Liver (tissue), 9 donors: ENCODE data around the gene NR2C1. TPM values are rescaled to one million over a fixed set of nuclear protein-coding genes. Genes with fewer than 3 reads are reported as not detected.

Source experiments
- DNase-seq: peaks from one replicate; pipeline ENCODE4 v3.0.0-alpha.2; 2017; ENCODE audit warnings: low spot score
- H3K27ac ChIP-seq, 2 donors: one replicate each; pipeline ENCODE4 v1.7.0; 2013; ENCODE audit warnings: inconsistent platforms in 2 of 2, low read length in 2 of 2, control low read depth in 1 of 2, low read depth in 1 of 2, mild to moderate bottlenecking in 1 of 2
- H3K27me3 ChIP-seq, 4 donors: one replicate each; pipeline versions ENCODE4 v1.6.1 to v1.7.0; 2013; ENCODE audit warnings: low read length in 3 of 4, inconsistent platforms in 1 of 4, mild to moderate bottlenecking in 1 of 4, moderate library complexity in 1 of 4; ENCODE audit not compliant: control insufficient read depth in 4 of 4, insufficient read depth in 4 of 4
- H3K36me3 ChIP-seq, 4 donors: one replicate each; pipeline versions ENCODE4 v1.6.1 to v1.7.0; 2013; ENCODE audit warnings: low read length in 3 of 4, mild to moderate bottlenecking in 3 of 4, low read depth in 1 of 4, moderate library complexity in 1 of 4; ENCODE audit not compliant: control insufficient read depth in 4 of 4, insufficient read depth in 3 of 4
- H3K4me1 ChIP-seq, 4 donors: one replicate each; pipeline versions ENCODE4 v1.6.1 to v1.7.0; 2013; ENCODE audit warnings: low read length in 3 of 4, mild to moderate bottlenecking in 3 of 4, moderate library complexity in 1 of 4; ENCODE audit not compliant: control insufficient read depth in 4 of 4, insufficient read depth in 4 of 4
- H3K4me3 ChIP-seq, 3 donors: one replicate each; pipeline versions ENCODE4 v1.6.1 to v1.7.0; 2013; ENCODE audit warnings: low read length in 3 of 3, control low read depth in 1 of 3, low read depth in 1 of 3, mild to moderate bottlenecking in 1 of 3
- H3K9ac ChIP-seq, 2 donors: one replicate each; pipeline ENCODE4 v1.7.0; 2013; ENCODE audit warnings: low read length in 2 of 2, mild to moderate bottlenecking in 2 of 2, moderate library complexity in 2 of 2, control low read depth in 1 of 2, low read depth in 1 of 2
- H3K9me3 ChIP-seq, 4 donors: one replicate each; pipeline versions ENCODE4 v1.6.1 to v1.7.0; 2013; ENCODE audit warnings: low read length in 3 of 4; ENCODE audit not compliant: control insufficient read depth in 4 of 4
- ATF3 ChIP-seq: IDR thresholded peaks from 2 replicates; pipeline ENCODE4 v1.6.1; 2016; ENCODE audit warnings: antibody characterized with exemption
- CTCF ChIP-seq: fragments of 150-350 bp; IDR thresholded peaks from 2 replicates; pipeline ENCODE4 v1.5.1; 2017; ENCODE audit warnings: improper control_type of control experiment, low read depth, low read length; ENCODE audit not compliant: missing input control
- EGR1 ChIP-seq, 2 donors: IDR thresholded peaks; 2 replicates each; pipeline ENCODE4 v1.6.1; 2016 to 2018; ENCODE audit warnings: antibody characterized with exemption in 2 of 2, low read depth in 2 of 2
- FOXA1 ChIP-seq: IDR thresholded peaks from 2 replicates; pipeline ENCODE4 v1.6.1; 2016; ENCODE audit warnings: antibody characterized with exemption
- GABPA ChIP-seq, 2 donors: IDR thresholded peaks in 1 of 2; conservative IDR thresholded peaks in 1 of 2; 2 replicates each; pipeline ENCODE4 v1.6.1; 2016; ENCODE audit warnings: antibody characterized with exemption in 2 of 2, mild to moderate bottlenecking in 1 of 2, moderate library complexity in 1 of 2
- HNF4A ChIP-seq, 2 donors: conservative IDR thresholded peaks; 2 replicates each; pipeline ENCODE4 v1.6.1; 2016; ENCODE audit warnings: antibody characterized with exemption in 2 of 2, mild to moderate bottlenecking in 2 of 2
- HNF4G ChIP-seq: IDR thresholded peaks from 2 replicates; pipeline ENCODE4 v1.6.1; 2016; ENCODE audit warnings: antibody characterized with exemption
- JUND ChIP-seq, 2 donors: IDR thresholded peaks; 2 replicates each; pipeline ENCODE4 v1.6.1; 2016; ENCODE audit warnings: antibody characterized with exemption in 2 of 2
- MAX ChIP-seq: IDR thresholded peaks from 2 replicates; pipeline ENCODE4 v1.6.1; 2016; ENCODE audit warnings: antibody characterized with exemption
- NR2F2 ChIP-seq: IDR thresholded peaks from 2 replicates; pipeline ENCODE4 v1.6.1; 2016; ENCODE audit warnings: antibody characterized with exemption
- RAD21 ChIP-seq, 2 donors: IDR thresholded peaks; 2 replicates each; pipeline ENCODE4 v1.6.1; 2016; ENCODE audit warnings: antibody characterized with exemption in 2 of 2, mild to moderate bottlenecking in 2 of 2
- REST ChIP-seq: IDR thresholded peaks from 2 replicates; pipeline ENCODE4 v1.6.1; 2016; ENCODE audit warnings: antibody characterized with exemption, mild to moderate bottlenecking
- RXRA ChIP-seq, 2 donors: IDR thresholded peaks; 2 replicates each; pipeline ENCODE4 v1.6.1; 2017 to 2018; ENCODE audit warnings: antibody characterized with exemption in 2 of 2, mild to moderate bottlenecking in 1 of 2
- TAF1 ChIP-seq: conservative IDR thresholded peaks from 2 replicates; pipeline ENCODE4 v1.6.1; 2016; ENCODE audit warnings: antibody characterized with exemption, mild to moderate bottlenecking
- YY1 ChIP-seq: IDR thresholded peaks from 2 replicates; pipeline ENCODE4 v1.6.1; 2016; ENCODE audit warnings: antibody characterized with exemption, mild to moderate bottlenecking
- ZBTB33 ChIP-seq: IDR thresholded peaks from 2 replicates; pipeline ENCODE4 v1.6.1; 2016; ENCODE audit warnings: antibody characterized with exemption
- WGBS: extraction: QIAGEN DNeasy Blood & Tissue Kit; methylation state at CpG from one replicate; pipeline ENCODE4 v1.1.7; 2013; 5-methylcytosine and 5-hydroxymethylcytosine counted together
- polyA plus RNA-seq, 2 donors: library from polyadenylated mRNA; stranded (reverse) in 1 of 2; unstranded in 1 of 2; fragments of 200-250 nt in 1 of 2; fragments of >200 nt in 1 of 2; fragmentation: Nextera tagmentation in 1 of 2; extraction: Ambion mirVana in 1 of 2; gene quantifications; one replicate each; pipeline versions ENCODE4 v1.2.1 to v1.2.3, GENCODE V29; 2013 to 2015
- total RNA-seq, 2 donors: library from RNA; depleted of rRNA; stranded (reverse); fragments of >200 nt; gene quantifications; one replicate each; pipeline ENCODE4 v1.2.3, GENCODE V29; 2014
- donor health status: healthy.
- donor health status: healthy.
- donor health status: healthy.
- donor health status: healthy.
- donor health status: healthy.

NR2C1 gene
- total and polyA plus RNA-seq, 4 donors, result 8.3 to 32.0 (median 21.0) TPM

- H3K9ac ChIP-seq, result peak overlapping the region; percentile 47 to 81
- TF ChIP-seq REST, result no peak
- TF ChIP-seq ATF3, result no peak
- TF ChIP-seq RAD21 (IDR thresholded peaks at IDR 0.05), result no peak
- no peak for TF ChIP-seq HNF4A (conservative IDR thresholded peaks at IDR 0.05)
- no peak for TF ChIP-seq MAX
- TF ChIP-seq FOXA1, result no peak
- no peak for TF ChIP-seq RXRA (IDR thresholded peaks at IDR 0.05)
- no peak for TF ChIP-seq NR2F2
- TF ChIP-seq CTCF, result no peak
- TF ChIP-seq YY1, result no peak
- no peak for TF ChIP-seq JUND (IDR thresholded peaks at IDR 0.05)
- no peak for TF ChIP-seq TAF1
- no peak for TF ChIP-seq HNF4G
- no peak for TF ChIP-seq GABPA (IDR thresholded peaks at IDR 0.05 in 1 of 2, conservative IDR thresholded peaks at IDR 0.05 in 1 of 2)
- TF ChIP-seq ZBTB33, result no peak
- no peaks in the 10 kb centered on the region for H3K27me3 ChIP-seq
- 28% methylated on average over 3 of the region's 3 CpGs for WGBS
- peaks cover 0 to 2% (median 0%) of the 10 kb centered on the region in 4 donors for H3K36me3 ChIP-seq
- H3K9me3 ChIP-seq, result peaks cover 0 to 1% (median 0%) of the 10 kb centered on the region in 4 donors
- peak overlapping the region; percentile 87 to 98 (median 90) for H3K4me3 ChIP-seq
- H3K4me1 ChIP-seq, result peaks cover 0 to 10% (median 8%) of the 10 kb centered on the region in 4 donors
- H3K27ac ChIP-seq, result peak overlapping the region in 1 of 2 donors; percentile 68
- no peak for DNase-seq
Observed at GRCh38 chr12:95002754-95003153, 70.7 kb downstream of the NR2C1 start.

- no peak for DNase-seq
- WGBS, result 61% methylated on average over 4 of the region's 4 CpGs
- no peak for TF ChIP-seq JUND (IDR thresholded peaks at IDR 0.05)
- no peak for TF ChIP-seq TAF1
- no peak for TF ChIP-seq RAD21 (IDR thresholded peaks at IDR 0.05)
- no peak for TF ChIP-seq NR2F2
- no peak for TF ChIP-seq REST
- no peak for TF ChIP-seq ATF3
- no peak for TF ChIP-seq MAX
- TF ChIP-seq FOXA1, result no peak
- TF ChIP-seq EGR1 (IDR thresholded peaks at IDR 0.05; ENCODE audit: low read depth in 2 of 2), result no peak
- TF ChIP-seq HNF4G, result no peak
- TF ChIP-seq CTCF, result no peak
- Histone ChIP-seq H3K9me3 (no peaks in the 10 kb centered on the region), H3K9ac (no peak overlapping the region), H3K4me1 (peaks cover 0 to 10% (median 8%) of the 10 kb centered on the region in 4 donors), H3K36me3 (peaks cover 0 to 6% (median 3%) of the 10 kb centered on the region in 4 donors), H3K4me3 (no peak overlapping the region), H3K27ac (no peak overlapping the region), H3K27me3 (no peaks in the 10 kb centered on the region)
Observed at GRCh38 chr12:94998326-94998725, 75.1 kb downstream of the NR2C1 start.
